A549 (cell line): Measurements from ENCODE around the gene CDK5R1. TPM values are rescaled to one million over a fixed set of nuclear protein-coding genes. Genes with fewer than 3 reads are reported as not detected.

Source experiments
- ATAC-seq, 2 experiments: fragments of 200-7000 bp in 1 of 2; fragments of >200 bp in 1 of 2; cut with Nextera tagmentation in 1 of 2; cut with Tn5 transposase in 1 of 2; 3 replicates each; pipeline versions ENCODE4 v1.8.0 to v1.9.1; 2018 to 2020; ENCODE audit warnings: mild to moderate bottlenecking in 1 of 2, moderate library complexity in 1 of 2
- CTCF ChIA-PET: fragments of 300-600 bp; sonication (Branson Sonifier 250); formaldehyde crosslinking; extraction: SDS; loops from one replicate; lab custom pipeline; 2021; ENCODE audit warnings: antibody characterized with exemption, inconsistent platforms; lab: Yijun Ruan, JAX
- POLR2A ChIA-PET: fragments of 350-600 bp; formaldehyde crosslinking; extraction: SDS; loops from one replicate; lab custom pipeline; 2021; ENCODE audit warnings: antibody characterized with exemption, inconsistent platforms; lab: Yijun Ruan, JAX
- DNase-seq, 2 experiments: peaks; one replicate each; pipeline versions ENCODE4 v3.0.0 to v3.0.0-alpha.2; 2011 to 2016; ENCODE audit warnings: low read depth in 1 of 2, low spot score in 1 of 2
- FAIRE-seq: peaks from 2 replicates; lab custom pipeline; 2011; peaks lifted over from hg19 to GRCh38; lab: Jason Lieb, UNC
- H3K27ac ChIP-seq, 2 experiments: fragments of >200 bp; sonication (Bioruptor Twin); formaldehyde crosslinking; 3 replicates each; pipeline ENCODE4 v1.5.1; 2016 to 2017
- H3K4me1 ChIP-seq: fragments of >200 bp; sonication (Bioruptor Twin); formaldehyde crosslinking; 3 replicates; pipeline ENCODE4 v1.6.1; 2016
- H3K4me2 ChIP-seq: fragments of >200 bp; sonication (Bioruptor Twin); formaldehyde crosslinking; 3 replicates; pipeline ENCODE4 v1.6.1; 2016
- H3K4me3 ChIP-seq: fragments of >200 bp; sonication (Bioruptor Twin); formaldehyde crosslinking; 3 replicates; pipeline ENCODE4 v1.5.1; 2016
- H3K9me3 ChIP-seq: fragments of >200 bp; sonication (Bioruptor Twin); formaldehyde crosslinking; 3 replicates; pipeline ENCODE4 v1.6.1; 2016
- BHLHE40 ChIP-seq: IDR thresholded peaks from 2 replicates; pipeline ENCODE4 v1.6.1; 2012; ENCODE audit warnings: low read depth, low read length, inconsistent platforms
- CBX2 ChIP-seq: fragments of 200-600 bp; sonication (generic); IDR thresholded peaks from 2 replicates; pipeline ENCODE4 v1.6.1; 2016; ENCODE audit warnings: low read depth, mild to moderate bottlenecking, borderline replicate concordance
- CBX8 ChIP-seq: fragments of 200-600 bp; sonication (generic); IDR thresholded peaks from 2 replicates; pipeline ENCODE4 v1.6.1; 2016
- CHD2 ChIP-seq: fragments of 150-350 bp; IDR thresholded peaks from 2 replicates; pipeline ENCODE4 v1.6.1; 2014; ENCODE audit warnings: low read length; ENCODE audit not compliant: partially characterized antibody
- EP300 ChIP-seq, 2 experiments: fragments of >200 bp; sonication (Bioruptor Twin); formaldehyde crosslinking; IDR thresholded peaks; 2 replicates in 1 of 2; 3 replicates in 1 of 2; pipeline ENCODE4 v1.6.1; 2016 to 2017
- FOXS1 ChIP-seq: fragments of 250-450 bp; sonication (Bioruptor Pico); IDR thresholded peaks from 2 replicates; pipeline ENCODE4 v1.5.0; 2020; ENCODE audit warnings: mild to moderate bottlenecking, moderate library complexity
- HEYL ChIP-seq: fragments of 250-450 bp; sonication (Bioruptor Pico); IDR thresholded peaks from 2 replicates; pipeline ENCODE4 v1.8.0; 2021; ENCODE audit warnings: mild to moderate bottlenecking, moderate library complexity
- HOXB13 ChIP-seq: fragments of 250-450 bp; sonication (Bioruptor Pico); IDR thresholded peaks from 2 replicates; pipeline ENCODE4 v1.5.0; 2020; ENCODE audit warnings: low read depth, mild to moderate bottlenecking, moderate library complexity
- JUNB ChIP-seq: fragments of >200 bp; sonication (Bioruptor Twin); formaldehyde crosslinking; IDR thresholded peaks from 2 replicates; pipeline ENCODE4 v1.6.1; 2016
- KDM1A ChIP-seq: fragments of 200-600 bp; sonication (generic); IDR thresholded peaks from 2 replicates; pipeline ENCODE4 v1.6.1; 2016; ENCODE audit warnings: low read depth, mild to moderate bottlenecking
- NFE2L2 ChIP-seq: fragments of 150-350 bp; conservative IDR thresholded peaks from 2 replicates; pipeline ENCODE4 v1.6.1; 2014; ENCODE audit warnings: low read length
- NPAS2 ChIP-seq: fragments of 250-450 bp; sonication (Bioruptor Pico); IDR thresholded peaks from 2 replicates; pipeline ENCODE4 v1.8.0; 2022; ENCODE audit warnings: mild to moderate bottlenecking, moderate library complexity, borderline replicate concordance
- POLR2AphosphoS2 ChIP-seq: conservative IDR thresholded peaks from 2 replicates; pipeline ENCODE4 v1.6.1; 2012; ENCODE audit warnings: low read length, improper control_type of control experiment, inconsistent platforms
- RAD21 ChIP-seq, 2 experiments: fragments of >200 bp in 1 of 2; sonication (Bioruptor Twin) in 1 of 2; formaldehyde crosslinking in 1 of 2; IDR thresholded peaks in 1 of 2; conservative IDR thresholded peaks in 1 of 2; 2 replicates in 1 of 2; 3 replicates in 1 of 2; pipeline ENCODE4 v1.6.1; 2012 to 2018; ENCODE audit warnings: inconsistent platforms in 1 of 2
- RNF2 ChIP-seq: fragments of 200-600 bp; sonication (generic); IDR thresholded peaks from 2 replicates; pipeline ENCODE4 v1.6.1; 2016; ENCODE audit warnings: low read depth, mild to moderate bottlenecking, antibody characterized with exemption, moderate library complexity, borderline replicate concordance
- TFCP2L1 ChIP-seq: fragments of 250-450 bp; sonication (Bioruptor Pico); IDR thresholded peaks from 2 replicates; pipeline ENCODE4 v1.5.0; 2021; ENCODE audit warnings: mild to moderate bottlenecking
- WGBS: methylation state at CpG from one replicate; pipeline ENCODE4 v1.1.6; 2017; ENCODE audit errors: missing lambda C conversion rate; 5-methylcytosine and 5-hydroxymethylcytosine counted together
- polyA plus RNA-seq, 4 experiments: library from polyadenylated mRNA; depleted of rRNA in 3 of 4; stranded (reverse); fragments of >200 nt; fragmentation: RNase III in 1 of 4; extraction: RNeasy Plus Mini Kit Qiagen cat#74134 plus additional on column Dnase treatment in 1 of 4; gene quantifications; 2 replicates in 3 of 4; 3 replicates in 1 of 4; pipeline ENCODE4 v1.2.3, GENCODE V29; 2011 to 2017
- TF ChIP-seq, protein P1 (sequence below): IDR thresholded peaks from 2 replicates; pipeline ENCODE4 v1.6.1; 2012
- TF ChIP-seq, protein P2 (sequence below): fragments of 450-650 bp; IDR thresholded peaks from 2 replicates; pipeline ENCODE4 v1.6.1; 2014; ENCODE audit warnings: antibody characterized with exemption
- TF ChIP-seq, protein P3 (sequence below): fragments of >200 bp; sonication (Bioruptor Twin); formaldehyde crosslinking; IDR thresholded peaks from 3 replicates; pipeline ENCODE4 v1.5.1; 2016
- TF ChIP-seq, protein P4 (sequence below): fragments of >200 bp; sonication (Bioruptor Twin); formaldehyde crosslinking; IDR thresholded peaks from 2 replicates; pipeline ENCODE4 v1.6.1; 2016
- TF ChIP-seq, protein P5 (sequence below): fragments of 150-350 bp; IDR thresholded peaks from 2 replicates; pipeline ENCODE4 v1.6.1; 2014; ENCODE audit warnings: low read depth, mild to moderate bottlenecking, low read length
- TF ChIP-seq, protein P6 (sequence below): fragments of 250-450 bp; sonication (Bioruptor Pico); IDR thresholded peaks from 2 replicates; pipeline ENCODE4 v1.5.0; 2020; ENCODE audit warnings: low read depth, mild to moderate bottlenecking, moderate library complexity
- TF ChIP-seq, protein P7 (sequence below): IDR thresholded peaks from 2 replicates; pipeline ENCODE4 v1.6.1; 2012; ENCODE audit warnings: low read depth, borderline replicate concordance
- TF ChIP-seq, protein P8 (sequence below): fragments of >200 bp; sonication (Bioruptor Twin); formaldehyde crosslinking; IDR thresholded peaks from 3 replicates; pipeline ENCODE4 v1.6.1; 2016

CDK5R1 gene
- polyA plus RNA-seq, 2 of the 4 experiments (the other 2 are of a cell fraction): 0.93 to 2.8 TPM

DNA sequence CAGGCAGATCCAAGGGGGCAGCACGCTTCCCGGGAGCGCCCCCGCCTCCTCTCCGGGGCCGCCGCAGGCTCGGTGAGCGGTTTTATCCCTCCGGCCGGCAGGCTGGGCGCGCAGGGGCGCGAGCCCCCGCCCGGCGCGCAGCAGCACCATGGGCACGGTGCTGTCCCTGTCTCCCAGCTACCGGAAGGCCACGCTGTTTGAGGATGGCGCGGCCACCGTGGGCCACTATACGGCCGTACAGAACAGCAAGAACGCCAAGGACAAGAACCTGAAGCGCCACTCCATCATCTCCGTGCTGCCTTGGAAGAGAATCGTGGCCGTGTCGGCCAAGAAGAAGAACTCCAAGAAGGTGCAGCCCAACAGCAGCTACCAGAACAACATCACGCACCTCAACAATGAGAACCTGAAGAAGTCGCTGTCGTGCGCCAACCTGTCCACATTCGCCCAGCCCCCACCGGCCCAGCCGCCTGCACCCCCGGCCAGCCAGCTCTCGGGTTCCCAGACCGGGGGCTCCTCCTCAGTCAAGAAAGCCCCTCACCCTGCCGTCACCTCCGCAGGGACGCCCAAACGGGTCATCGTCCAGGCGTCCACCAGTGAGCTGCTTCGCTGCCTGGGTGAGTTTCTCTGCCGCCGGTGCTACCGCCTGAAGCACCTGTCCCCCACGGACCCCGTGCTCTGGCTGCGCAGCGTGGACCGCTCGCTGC lies 832 bp downstream of the CDK5R1 start:
- TF ChIP-seq RNF2: no peak
- TF ChIP-seq, protein P1, sequence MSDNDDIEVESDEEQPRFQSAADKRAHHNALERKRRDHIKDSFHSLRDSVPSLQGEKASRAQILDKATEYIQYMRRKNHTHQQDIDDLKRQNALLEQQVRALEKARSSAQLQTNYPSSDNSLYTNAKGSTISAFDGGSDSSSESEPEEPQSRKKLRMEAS: peak; percentile 23; the same call in 1 of the 2 replicates
- no peak for TF ChIP-seq NPAS2 (CRISPR knock-in tag)
- ATAC-seq (peak; percentile 4 to 7; a peak in 5 of 6 replicates), DNase-seq (peak in 1 of 2 experiments; percentile 31), FAIRE-seq (no peak)
- H3K9me3 ChIP-seq: no peaks in the 10 kb centered on the region
- POLR2A ChIA-PET: interaction anchor here (0.6 to 1.3 kb wide), 2 partner anchors 268 to 434 kb away, joined by 3 to 5 read pairs; no protein-coding TSS in a partner anchor
- CTCF ChIA-PET: interaction anchor here (1.0 to 23.7 kb wide), 7 partner anchors 8 to 267 kb away, joined by 3 to 298 read pairs (median 5); partner anchors contain the start of gene PSMD11
- 61% methylated on average over 42 of the region's 59 CpGs for WGBS
- peak overlapping the region; percentile 93 for H3K4me2 ChIP-seq
- peak overlapping the region; percentile 94 for H3K4me3 ChIP-seq
- H3K27ac ChIP-seq: peak overlapping the region; percentile 86 to 92
- H3K4me1 ChIP-seq: peaks cover 6% of the 10 kb centered on the region; the same call in 1 of the 3 replicates

DNA sequence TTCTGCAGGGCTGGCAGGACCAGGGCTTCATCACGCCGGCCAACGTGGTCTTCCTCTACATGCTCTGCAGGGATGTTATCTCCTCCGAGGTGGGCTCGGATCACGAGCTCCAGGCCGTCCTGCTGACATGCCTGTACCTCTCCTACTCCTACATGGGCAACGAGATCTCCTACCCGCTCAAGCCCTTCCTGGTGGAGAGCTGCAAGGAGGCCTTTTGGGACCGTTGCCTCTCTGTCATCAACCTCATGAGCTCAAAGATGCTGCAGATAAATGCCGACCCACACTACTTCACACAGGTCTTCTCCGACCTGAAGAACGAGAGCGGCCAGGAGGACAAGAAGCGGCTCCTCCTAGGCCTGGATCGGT lies 1.4 kb downstream of the CDK5R1 start:
- ATAC-seq (no peak), DNase-seq (no peak), FAIRE-seq (no peak)
- ChIA-PET POLR2A (no interaction called here), CTCF (interaction anchor here (1.1 to 23.7 kb wide), 5 partner anchors 12 to 267 kb away, joined by 4 to 298 read pairs (median 5); partner anchors contain the start of gene PSMD11)
- H3K9me3 ChIP-seq: no peaks in the 10 kb centered on the region
- peaks cover 6% of the 10 kb centered on the region; the same call in 1 of the 3 replicates for H3K4me1 ChIP-seq
- H3K4me3 ChIP-seq: no peak overlapping the region
- H3K27ac ChIP-seq: no peak overlapping the region; a peak in 1 of 6 replicates
- TF ChIP-seq EP300 (IDR thresholded peaks at IDR 0.05) (no peak), JUNB (no peak), FOXS1 (CRISPR knock-in tag) (no peak), POLR2AphosphoS2 (no peak), NFE2L2 (no peak), BHLHE40 (no peak), TFCP2L1 (no peak)
- TF ChIP-seq, protein P2, sequence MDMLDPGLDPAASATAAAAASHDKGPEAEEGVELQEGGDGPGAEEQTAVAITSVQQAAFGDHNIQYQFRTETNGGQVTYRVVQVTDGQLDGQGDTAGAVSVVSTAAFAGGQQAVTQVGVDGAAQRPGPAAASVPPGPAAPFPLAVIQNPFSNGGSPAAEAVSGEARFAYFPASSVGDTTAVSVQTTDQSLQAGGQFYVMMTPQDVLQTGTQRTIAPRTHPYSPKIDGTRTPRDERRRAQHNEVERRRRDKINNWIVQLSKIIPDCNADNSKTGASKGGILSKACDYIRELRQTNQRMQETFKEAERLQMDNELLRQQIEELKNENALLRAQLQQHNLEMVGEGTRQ: no peak
- TF ChIP-seq, protein P3, sequence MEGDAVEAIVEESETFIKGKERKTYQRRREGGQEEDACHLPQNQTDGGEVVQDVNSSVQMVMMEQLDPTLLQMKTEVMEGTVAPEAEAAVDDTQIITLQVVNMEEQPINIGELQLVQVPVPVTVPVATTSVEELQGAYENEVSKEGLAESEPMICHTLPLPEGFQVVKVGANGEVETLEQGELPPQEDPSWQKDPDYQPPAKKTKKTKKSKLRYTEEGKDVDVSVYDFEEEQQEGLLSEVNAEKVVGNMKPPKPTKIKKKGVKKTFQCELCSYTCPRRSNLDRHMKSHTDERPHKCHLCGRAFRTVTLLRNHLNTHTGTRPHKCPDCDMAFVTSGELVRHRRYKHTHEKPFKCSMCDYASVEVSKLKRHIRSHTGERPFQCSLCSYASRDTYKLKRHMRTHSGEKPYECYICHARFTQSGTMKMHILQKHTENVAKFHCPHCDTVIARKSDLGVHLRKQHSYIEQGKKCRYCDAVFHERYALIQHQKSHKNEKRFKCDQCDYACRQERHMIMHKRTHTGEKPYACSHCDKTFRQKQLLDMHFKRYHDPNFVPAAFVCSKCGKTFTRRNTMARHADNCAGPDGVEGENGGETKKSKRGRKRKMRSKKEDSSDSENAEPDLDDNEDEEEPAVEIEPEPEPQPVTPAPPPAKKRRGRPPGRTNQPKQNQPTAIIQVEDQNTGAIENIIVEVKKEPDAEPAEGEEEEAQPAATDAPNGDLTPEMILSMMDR: no peak
- TF ChIP-seq, all 56 proteins: peak for 0
- peak overlapping the region; percentile 93 for H3K4me2 ChIP-seq
- WGBS: 97% methylated on average over 16 of the region's 16 CpGs

DNA sequence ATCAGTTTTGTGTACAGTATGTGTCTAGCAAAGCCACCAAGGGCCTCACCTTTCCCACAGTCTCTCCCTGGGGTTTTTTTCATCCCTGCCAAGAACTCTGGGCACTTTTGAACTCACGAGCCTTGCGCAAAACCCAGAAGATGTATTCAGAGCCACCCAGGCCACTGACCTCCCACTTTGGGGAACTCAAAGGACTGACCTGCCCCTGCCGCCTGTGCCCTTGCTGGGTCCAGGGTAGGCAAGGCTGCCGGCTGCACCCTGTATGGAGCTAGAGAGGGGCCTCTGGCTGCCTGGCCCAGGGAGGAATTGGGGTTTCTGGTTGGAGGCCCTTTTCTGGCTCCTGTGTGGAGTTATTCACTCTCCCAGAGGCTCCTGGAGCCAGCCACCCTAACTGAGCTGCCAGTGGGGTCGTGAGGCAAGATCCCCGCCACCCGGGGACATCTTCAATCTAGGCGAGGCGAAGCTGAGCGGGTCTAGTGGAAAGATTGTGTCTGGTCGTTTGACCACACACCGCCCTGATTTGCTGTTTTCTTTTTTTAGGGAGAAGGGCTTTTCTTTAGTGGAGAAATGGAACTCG lies 1.9 kb downstream of the CDK5R1 start:
- ChIA-PET POLR2A (interaction anchor here (0.5 kb wide), 1 partner anchor 32 kb away, joined by 5 read pairs; no protein-coding TSS in a partner anchor), CTCF (interaction anchor here (1.0 to 23.7 kb wide), 4 partner anchors 11 to 266 kb away, joined by 4 to 298 read pairs (median 6); no protein-coding TSS in a partner anchor)
- 92% methylated on average over 13 of the region's 13 CpGs for WGBS
- DNase-seq: no peak
- FAIRE-seq: no peak
- H3K9me3 ChIP-seq: no peaks in the 10 kb centered on the region
- no peak overlapping the region for H3K4me3 ChIP-seq
- no peak for ATAC-seq
- H3K27ac ChIP-seq: no peak overlapping the region
- H3K4me2 ChIP-seq: no peak overlapping the region
- H3K4me1 ChIP-seq: peaks cover 6% of the 10 kb centered on the region; the same call in 1 of the 3 replicates
- TF ChIP-seq KDM1A (no peak), CHD2 (no peak), CBX2 (no peak), HOXB13 (no peak), JUNB (no peak), HEYL (no peak), CBX8 (no peak), RAD21 (conservative IDR thresholded peaks at IDR 0.05 in 1 of 2, IDR thresholded peaks at IDR 0.05 in 1 of 2) (no peak)
- TF ChIP-seq, protein P4, sequence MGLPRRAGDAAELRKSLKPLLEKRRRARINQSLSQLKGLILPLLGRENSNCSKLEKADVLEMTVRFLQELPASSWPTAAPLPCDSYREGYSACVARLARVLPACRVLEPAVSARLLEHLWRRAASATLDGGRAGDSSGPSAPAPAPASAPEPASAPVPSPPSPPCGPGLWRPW: no peak
- TF ChIP-seq, protein P5, sequence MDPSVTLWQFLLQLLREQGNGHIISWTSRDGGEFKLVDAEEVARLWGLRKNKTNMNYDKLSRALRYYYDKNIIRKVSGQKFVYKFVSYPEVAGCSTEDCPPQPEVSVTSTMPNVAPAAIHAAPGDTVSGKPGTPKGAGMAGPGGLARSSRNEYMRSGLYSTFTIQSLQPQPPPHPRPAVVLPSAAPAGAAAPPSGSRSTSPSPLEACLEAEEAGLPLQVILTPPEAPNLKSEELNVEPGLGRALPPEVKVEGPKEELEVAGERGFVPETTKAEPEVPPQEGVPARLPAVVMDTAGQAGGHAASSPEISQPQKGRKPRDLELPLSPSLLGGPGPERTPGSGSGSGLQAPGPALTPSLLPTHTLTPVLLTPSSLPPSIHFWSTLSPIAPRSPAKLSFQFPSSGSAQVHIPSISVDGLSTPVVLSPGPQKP: no peak
- TF ChIP-seq, protein P6, sequence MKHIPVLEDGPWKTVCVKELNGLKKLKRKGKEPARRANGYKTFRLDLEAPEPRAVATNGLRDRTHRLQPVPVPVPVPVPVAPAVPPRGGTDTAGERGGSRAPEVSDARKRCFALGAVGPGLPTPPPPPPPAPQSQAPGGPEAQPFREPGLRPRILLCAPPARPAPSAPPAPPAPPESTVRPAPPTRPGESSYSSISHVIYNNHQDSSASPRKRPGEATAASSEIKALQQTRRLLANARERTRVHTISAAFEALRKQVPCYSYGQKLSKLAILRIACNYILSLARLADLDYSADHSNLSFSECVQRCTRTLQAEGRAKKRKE: no peak
- TF ChIP-seq, protein P7, sequence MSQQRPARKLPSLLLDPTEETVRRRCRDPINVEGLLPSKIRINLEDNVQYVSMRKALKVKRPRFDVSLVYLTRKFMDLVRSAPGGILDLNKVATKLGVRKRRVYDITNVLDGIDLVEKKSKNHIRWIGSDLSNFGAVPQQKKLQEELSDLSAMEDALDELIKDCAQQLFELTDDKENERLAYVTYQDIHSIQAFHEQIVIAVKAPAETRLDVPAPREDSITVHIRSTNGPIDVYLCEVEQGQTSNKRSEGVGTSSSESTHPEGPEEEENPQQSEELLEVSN: no peak
- TF ChIP-seq, protein P8, sequence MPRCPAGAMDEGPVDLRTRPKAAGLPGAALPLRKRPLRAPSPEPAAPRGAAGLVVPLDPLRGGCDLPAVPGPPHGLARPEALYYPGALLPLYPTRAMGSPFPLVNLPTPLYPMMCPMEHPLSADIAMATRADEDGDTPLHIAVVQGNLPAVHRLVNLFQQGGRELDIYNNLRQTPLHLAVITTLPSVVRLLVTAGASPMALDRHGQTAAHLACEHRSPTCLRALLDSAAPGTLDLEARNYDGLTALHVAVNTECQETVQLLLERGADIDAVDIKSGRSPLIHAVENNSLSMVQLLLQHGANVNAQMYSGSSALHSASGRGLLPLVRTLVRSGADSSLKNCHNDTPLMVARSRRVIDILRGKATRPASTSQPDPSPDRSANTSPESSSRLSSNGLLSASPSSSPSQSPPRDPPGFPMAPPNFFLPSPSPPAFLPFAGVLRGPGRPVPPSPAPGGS: no peak
